ENCODE data around the gene ETV6.

ETV6 gene

GRCh38 chr12:11673666-11674461 is 24.4 kb downstream of the ETV6 start:
- TF ChIP-seq POLR2AphosphoS5 (IDR thresholded peaks at IDR 0.05; ENCODE audit: low read depth, low read length) (no peak), TAF1 (IDR thresholded peaks at IDR 0.05; ENCODE audit: borderline replicate concordance, insufficient read depth, low read length) (no peak), SIN3A (IDR thresholded peaks at IDR 0.05; ENCODE audit: borderline replicate concordance, insufficient read depth, low read length) (no peak), REST (IDR thresholded peaks at IDR 0.05; ENCODE audit: insufficient read depth in 1 of 2, low read depth in 2 of 2, low read length in 2 of 2) (no peak), FOXP2 (optimal IDR thresholded peaks at IDR 0.05; ENCODE audit: borderline replicate concordance, extremely low read depth, extremely low read length, insufficient read depth) (no peak)

GRCh38 chr12:11674894-11675390 is 25.5 kb downstream of the ETV6 start:
- TF ChIP-seq TAF1 (IDR thresholded peaks at IDR 0.05; ENCODE audit: borderline replicate concordance, insufficient read depth, low read length), result no peak
- TF ChIP-seq POLR2AphosphoS5 (IDR thresholded peaks at IDR 0.05; ENCODE audit: low read depth, low read length), result no peak
- no peak for TF ChIP-seq SIN3A (IDR thresholded peaks at IDR 0.05; ENCODE audit: borderline replicate concordance, insufficient read depth, low read length)
- no peak for TF ChIP-seq FOXP2 (optimal IDR thresholded peaks at IDR 0.05; ENCODE audit: borderline replicate concordance, extremely low read depth, extremely low read length, insufficient read depth)
- TF ChIP-seq REST (IDR thresholded peaks at IDR 0.05; ENCODE audit: insufficient read depth in 1 of 2, low read depth in 2 of 2, low read length in 2 of 2), result no peak

- no peak for TF ChIP-seq FOXP2 (optimal IDR thresholded peaks at IDR 0.05; ENCODE audit: borderline replicate concordance, extremely low read depth, extremely low read length, insufficient read depth)
- no peak for TF ChIP-seq SIN3A (IDR thresholded peaks at IDR 0.05; ENCODE audit: borderline replicate concordance, insufficient read depth, low read length)
- no peak for TF ChIP-seq POLR2AphosphoS5 (IDR thresholded peaks at IDR 0.05; ENCODE audit: low read depth, low read length)
- TF ChIP-seq TAF1 (IDR thresholded peaks at IDR 0.05; ENCODE audit: borderline replicate concordance, insufficient read depth, low read length), result no peak
- TF ChIP-seq REST (IDR thresholded peaks at IDR 0.05; ENCODE audit: insufficient read depth in 1 of 2, low read depth in 2 of 2, low read length in 2 of 2), result no peak
Observed at GRCh38 chr12:11676052-11676451, 26.6 kb downstream of the ETV6 start.

GRCh38 chr12:11677093-11677492 is 27.6 kb downstream of the ETV6 start:
- TF ChIP-seq REST (IDR thresholded peaks at IDR 0.05; ENCODE audit: insufficient read depth in 1 of 2, low read depth in 2 of 2, low read length in 2 of 2) (no peak), SIN3A (IDR thresholded peaks at IDR 0.05; ENCODE audit: borderline replicate concordance, insufficient read depth, low read length) (no peak), FOXP2 (optimal IDR thresholded peaks at IDR 0.05; ENCODE audit: borderline replicate concordance, extremely low read depth, extremely low read length, insufficient read depth) (no peak), POLR2AphosphoS5 (IDR thresholded peaks at IDR 0.05; ENCODE audit: low read depth, low read length) (no peak), TAF1 (IDR thresholded peaks at IDR 0.05; ENCODE audit: borderline replicate concordance, insufficient read depth, low read length) (no peak)
